ENCODE measurements around the gene SIPA1.
A peak's percentile ranks its signal among the peaks of the same experiment; 100 is the strongest.

- TF ChIP-seq CTCF (conservative IDR thresholded peaks at IDR 0.05 in 1 of 2, IDR thresholded peaks at IDR 0.05 in 1 of 2; ENCODE audit: extremely low read depth in 1 of 2, insufficient read depth in 1 of 2, low read depth in 1 of 2, low read length in 2 of 2) (peak in 1 of 2 donors; percentile 19), EZH2 (IDR thresholded peaks at IDR 0.05; ENCODE audit: borderline replicate concordance, low read length) (no peak)
Observed at GRCh38 chr11:65650547-65651338, 12.8 kb downstream of the SIPA1 start.
